Measurements from ENCODE around the gene IQGAP3.

- TF ChIP-seq, protein P1, sequence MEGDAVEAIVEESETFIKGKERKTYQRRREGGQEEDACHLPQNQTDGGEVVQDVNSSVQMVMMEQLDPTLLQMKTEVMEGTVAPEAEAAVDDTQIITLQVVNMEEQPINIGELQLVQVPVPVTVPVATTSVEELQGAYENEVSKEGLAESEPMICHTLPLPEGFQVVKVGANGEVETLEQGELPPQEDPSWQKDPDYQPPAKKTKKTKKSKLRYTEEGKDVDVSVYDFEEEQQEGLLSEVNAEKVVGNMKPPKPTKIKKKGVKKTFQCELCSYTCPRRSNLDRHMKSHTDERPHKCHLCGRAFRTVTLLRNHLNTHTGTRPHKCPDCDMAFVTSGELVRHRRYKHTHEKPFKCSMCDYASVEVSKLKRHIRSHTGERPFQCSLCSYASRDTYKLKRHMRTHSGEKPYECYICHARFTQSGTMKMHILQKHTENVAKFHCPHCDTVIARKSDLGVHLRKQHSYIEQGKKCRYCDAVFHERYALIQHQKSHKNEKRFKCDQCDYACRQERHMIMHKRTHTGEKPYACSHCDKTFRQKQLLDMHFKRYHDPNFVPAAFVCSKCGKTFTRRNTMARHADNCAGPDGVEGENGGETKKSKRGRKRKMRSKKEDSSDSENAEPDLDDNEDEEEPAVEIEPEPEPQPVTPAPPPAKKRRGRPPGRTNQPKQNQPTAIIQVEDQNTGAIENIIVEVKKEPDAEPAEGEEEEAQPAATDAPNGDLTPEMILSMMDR (IDR thresholded peaks at IDR 0.05): no peak
- no peak for TF ChIP-seq ZFX (IDR thresholded peaks at IDR 0.05; ENCODE audit: borderline replicate concordance)
Measured at GRCh38 chr1:156508955-156509234, 63.5 kb downstream of the IQGAP3 start.

Data from 22Rv1 (cell line).